Smooth muscle cell (in vitro differentiated cells): ENCODE measurements around the gene EML3. TPM values are rescaled to one million over a fixed set of nuclear protein-coding genes. Genes with fewer than 3 reads are reported as not detected.
A peak's percentile ranks its signal among the peaks of the same experiment; 100 is the strongest.

Source experiments
- DNase-seq: peaks from one replicate; lab custom pipeline; 2025; ENCODE audit not compliant: unreplicated experiment; lab: John Stamatoyannopoulos, UW
- H2AFZ ChIP-seq: fragments of 200-600 bp; sonication (generic); 2 replicates; pipeline ENCODE4 v1.6.0; 2016; ENCODE audit warnings: antibody characterized with exemption, low read depth, mild to moderate bottlenecking
- H3F3A ChIP-seq: fragments of 200-600 bp; sonication (generic); 2 replicates; pipeline ENCODE4 v1.6.0; 2017; ENCODE audit warnings: antibody characterized with exemption, low read depth
- H3K27ac ChIP-seq: fragments of 200-600 bp; sonication (generic); 2 replicates; pipeline ENCODE4 v1.5.1; 2016; ENCODE audit warnings: low read depth, mild to moderate bottlenecking
- H3K27me3 ChIP-seq: fragments of 200-600 bp; sonication (generic); 2 replicates; pipeline ENCODE4 v1.6.1; 2016; ENCODE audit warnings: low read depth, mild to moderate bottlenecking
- H3K36me3 ChIP-seq: fragments of 200-600 bp; sonication (generic); 2 replicates; pipeline ENCODE4 v1.5.1; 2016; ENCODE audit warnings: low read depth
- H3K4me1 ChIP-seq: fragments of 200-600 bp; sonication (generic); 2 replicates; pipeline ENCODE4 v1.5.1; 2016; ENCODE audit warnings: low read depth
- H3K4me2 ChIP-seq: fragments of 200-600 bp; sonication (generic); 2 replicates; pipeline ENCODE4 v1.6.0; 2016; ENCODE audit warnings: mild to moderate bottlenecking
- H3K4me3 ChIP-seq: fragments of 200-600 bp; sonication (generic); 2 replicates; pipeline ENCODE4 v1.5.1; 2016; ENCODE audit warnings: mild to moderate bottlenecking
- H3K79me2 ChIP-seq: fragments of 200-600 bp; sonication (generic); 2 replicates; pipeline ENCODE4 v1.6.0; 2016; ENCODE audit warnings: low read depth, mild to moderate bottlenecking
- H3K9ac ChIP-seq: fragments of 200-600 bp; sonication (generic); 2 replicates; pipeline ENCODE4 v1.6.0; 2016; ENCODE audit warnings: low read depth
- H3K9me3 ChIP-seq: fragments of 200-600 bp; sonication (generic); replicated peaks from 2 replicates; pipeline ENCODE4 v1.5.1; 2016; ENCODE audit warnings: low read depth
- H4K20me1 ChIP-seq: fragments of 200-600 bp; sonication (generic); 2 replicates; pipeline ENCODE4 v1.6.0; 2016; ENCODE audit warnings: low read depth
- CTCF ChIP-seq: fragments of 200-600 bp; sonication (generic); IDR thresholded peaks from 2 replicates; pipeline ENCODE4 v1.5.1; 2017; ENCODE audit warnings: borderline replicate concordance, mild to moderate bottlenecking, antibody characterized with exemption; ENCODE audit not compliant: insufficient read depth, poor library complexity, severe bottlenecking
- WGBS: methylation state at CpG from one replicate; pipeline ENCODE4 v1.1.7; 2016; ENCODE audit warnings: low lambda C conversion rate; 5-methylcytosine and 5-hydroxymethylcytosine counted together
- polyA plus RNA-seq: library from polyadenylated mRNA; unstranded; fragments of >200 nt; fragmentation: Nextera tagmentation; extraction: Ambion mirVana; gene quantifications from 2 replicates; pipeline ENCODE4 v1.2.1, GENCODE V29; 2016
- total RNA-seq: library from RNA; depleted of rRNA; stranded (reverse); fragments of >200 nt; gene quantifications from 2 replicates; pipeline ENCODE4 v1.2.3, GENCODE V29; 2014

EML3 gene
- total and polyA plus RNA-seq, 2 experiments from 2014 or later = 35.0 to 36.8 TPM

GRCh38 chr11:62601372-62602140 is 11.0 kb downstream of the EML3 start, which contains the start of gene MTA2:
Gene MTA2, minus strand, starts transcription at chr11:62601865. Its CDS starts 415 bp downstream, at chr11:62601450.
- under 1% methylated on average over 57 of the region's 83 CpGs for WGBS
- no peaks in the 10 kb centered on the region for H3K27me3 ChIP-seq
- peak within 1 kb of the TSS; percentile 91 for H3K4me3 ChIP-seq
- peak within 1 kb of the TSS; percentile 82 for H3K27ac ChIP-seq
- peak; percentile 94 for DNase-seq
- peak within 1 kb of the TSS; percentile 95 for H3K4me2 ChIP-seq
- TF ChIP-seq CTCF = no peak
- peaks cover 19% of the 10 kb centered on the region for H3K4me1 ChIP-seq
- H3K36me3 ChIP-seq = no peaks in the 10 kb centered on the region
- H4K20me1 ChIP-seq = peaks cover 31% of the 10 kb centered on the region
- peaks cover 30% of the 10 kb centered on the region for H3K79me2 ChIP-seq
- H3K9ac ChIP-seq = peak within 1 kb of the TSS; percentile 97
- peaks cover 11% of the 10 kb centered on the region for H3F3A ChIP-seq
- H3K9me3 ChIP-seq = no peaks in the 10 kb centered on the region
- H2AFZ ChIP-seq = peak within 1 kb of the TSS; percentile 89

GRCh38 chr11:62601122-62601371 is 11.5 kb downstream of the EML3 start:
- Histone ChIP-seq H4K20me1 (peaks cover 31% of the 10 kb centered on the region), H3K27me3 (no peaks in the 10 kb centered on the region), H3K4me1 (peaks cover 19% of the 10 kb centered on the region), H3K36me3 (no peaks in the 10 kb centered on the region), H3F3A (peaks cover 11% of the 10 kb centered on the region), H3K79me2 (peaks cover 30% of the 10 kb centered on the region), H3K4me2 (peak overlapping the region; percentile 95), H3K27ac (peak overlapping the region; percentile 82), H3K4me3 (peak overlapping the region; percentile 91), H3K9ac (peak overlapping the region; percentile 97), H2AFZ (peak overlapping the region; percentile 89), H3K9me3 (no peaks in the 10 kb centered on the region)
- no peak for TF ChIP-seq CTCF
- under 1% methylated on average over 27 of the region's 30 CpGs for WGBS
- no peak for DNase-seq

- no peak for TF ChIP-seq CTCF
- peak overlapping the region; percentile 95 for H3K4me2 ChIP-seq
- H3K4me3 ChIP-seq = peak overlapping the region; percentile 91
- H3K36me3 ChIP-seq = no peaks in the 10 kb centered on the region
- H3K27ac ChIP-seq = peak overlapping the region; percentile 82
- peaks cover 19% of the 10 kb centered on the region for H3K4me1 ChIP-seq
- H3F3A ChIP-seq = peaks cover 11% of the 10 kb centered on the region
- H2AFZ ChIP-seq = peak overlapping the region; percentile 89
- H3K9me3 ChIP-seq = no peaks in the 10 kb centered on the region
- no peaks in the 10 kb centered on the region for H3K27me3 ChIP-seq
- 2% methylated on average over 21 of the region's 26 CpGs for WGBS
- H3K9ac ChIP-seq = peak overlapping the region; percentile 97
- DNase-seq = no peak
- peaks cover 31% of the 10 kb centered on the region for H4K20me1 ChIP-seq
- H3K79me2 ChIP-seq = peaks cover 30% of the 10 kb centered on the region
Measured at GRCh38 chr11:62600367-62601121, 12.0 kb downstream of the EML3 start.
